CD4-positive, alpha-beta T cell treated with Interleukin-17A for 4 hours (primary cell): ENCODE results near the gene PAX4.
A peak's percentile ranks its signal among the peaks of the same experiment; 100 is the strongest.

Experiments
- DNase-seq: peaks from one replicate; pipeline ENCODE4 v3.0.0-alpha.2; 2020; ENCODE audit warnings: mixed read lengths

Gene PAX4, protein sequence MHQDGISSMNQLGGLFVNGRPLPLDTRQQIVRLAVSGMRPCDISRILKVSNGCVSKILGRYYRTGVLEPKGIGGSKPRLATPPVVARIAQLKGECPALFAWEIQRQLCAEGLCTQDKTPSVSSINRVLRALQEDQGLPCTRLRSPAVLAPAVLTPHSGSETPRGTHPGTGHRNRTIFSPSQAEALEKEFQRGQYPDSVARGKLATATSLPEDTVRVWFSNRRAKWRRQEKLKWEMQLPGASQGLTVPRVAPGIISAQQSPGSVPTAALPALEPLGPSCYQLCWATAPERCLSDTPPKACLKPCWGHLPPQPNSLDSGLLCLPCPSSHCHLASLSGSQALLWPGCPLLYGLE

DNA sequence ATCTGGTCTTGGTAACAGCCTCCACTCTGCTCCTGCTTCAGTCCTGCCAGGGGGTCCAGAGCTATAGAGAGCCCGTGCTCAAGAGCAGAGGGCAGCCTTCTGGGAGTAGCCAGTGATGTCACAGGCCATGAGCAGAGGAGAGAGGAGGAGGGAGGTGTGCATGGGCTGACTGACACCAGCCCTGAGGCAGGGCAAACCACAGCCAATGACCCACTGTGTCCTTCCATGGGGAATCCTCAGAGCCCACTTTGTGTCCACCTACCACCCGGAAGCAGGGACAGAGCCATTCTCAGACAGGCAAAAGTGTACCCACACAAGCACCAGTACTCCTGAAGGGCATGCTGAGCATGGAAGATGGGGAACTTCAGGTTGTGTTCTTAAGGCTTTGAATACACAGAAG, at the start of gene PAX4:
PAX4 (minus strand) TSS at position 101 of the 400 bp plus-strand sequence. CDS start 2,214 bp downstream, outside the sequence.
- no peak for DNase-seq

DNA sequence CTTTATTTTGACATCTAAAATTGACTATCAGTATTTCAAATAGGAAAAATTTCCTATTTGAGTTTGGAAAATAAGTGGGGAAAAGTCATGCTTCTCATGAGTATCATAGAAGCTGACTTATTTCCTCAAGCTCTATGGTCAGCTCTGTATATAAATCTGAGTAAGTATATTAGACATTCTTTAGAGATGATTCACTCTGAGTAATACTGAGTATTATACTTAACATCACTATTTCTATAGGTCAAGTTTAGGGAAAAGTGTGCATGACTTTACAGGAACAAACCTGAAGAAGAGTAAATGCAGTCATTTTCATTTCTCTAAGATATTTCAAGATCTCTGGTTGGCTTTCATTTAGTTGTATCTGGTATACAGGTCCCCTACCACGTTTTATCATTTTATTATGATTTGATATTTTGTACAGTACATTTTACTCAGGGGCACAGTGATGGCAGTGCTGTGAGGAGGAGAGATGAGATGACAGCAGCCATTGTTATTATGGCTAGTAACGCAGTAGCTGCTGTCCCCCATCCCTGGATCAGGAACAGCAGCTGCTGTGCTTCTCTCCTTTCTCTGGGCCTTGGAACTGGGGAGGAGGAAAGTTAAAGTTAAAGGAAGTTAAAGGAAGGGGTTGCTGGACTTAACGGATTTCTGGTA, 49.2 kb upstream of the PAX4 start:
- no peak for DNase-seq

DNA sequence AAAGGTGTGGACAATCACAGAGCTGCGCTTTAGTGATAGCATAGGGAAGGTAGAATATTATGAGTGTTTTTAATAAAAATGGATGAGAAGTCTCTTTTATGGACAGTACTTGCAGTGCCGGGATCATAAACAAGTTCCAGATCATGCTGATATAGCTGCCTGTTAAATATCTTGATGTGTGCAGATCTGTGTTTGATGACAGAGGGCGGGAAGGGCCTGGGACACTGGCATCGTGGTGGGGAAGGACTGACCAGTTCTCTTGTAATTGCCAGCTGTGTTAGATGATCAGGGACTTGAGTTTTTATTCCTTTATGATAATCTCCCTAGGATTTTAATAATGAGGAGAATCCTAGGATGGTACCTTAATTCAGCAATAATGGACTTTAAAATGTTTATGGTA, 48.7 kb upstream of the PAX4 start:
- no peak for DNase-seq

DNA sequence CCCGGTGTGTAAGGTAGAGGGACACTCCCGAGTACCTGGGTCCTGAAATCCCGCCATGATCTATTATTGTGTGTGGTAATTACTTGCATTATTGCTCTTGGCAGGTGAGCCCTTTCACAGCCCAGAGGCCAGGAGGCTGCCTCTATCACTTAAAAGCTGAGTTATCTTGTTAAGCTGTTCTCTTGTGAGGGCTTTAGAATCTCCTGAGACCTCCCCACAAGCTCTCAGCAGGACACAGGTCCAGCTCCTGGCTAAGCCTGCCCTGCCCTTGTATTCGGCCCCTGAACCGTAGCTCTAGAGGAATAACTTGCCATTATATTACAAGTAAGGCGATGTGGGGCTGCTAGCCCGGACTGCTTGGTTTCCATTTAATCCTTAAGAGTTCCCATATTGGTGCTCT, 48.0 kb upstream of the PAX4 start:
- no peak for DNase-seq

DNA sequence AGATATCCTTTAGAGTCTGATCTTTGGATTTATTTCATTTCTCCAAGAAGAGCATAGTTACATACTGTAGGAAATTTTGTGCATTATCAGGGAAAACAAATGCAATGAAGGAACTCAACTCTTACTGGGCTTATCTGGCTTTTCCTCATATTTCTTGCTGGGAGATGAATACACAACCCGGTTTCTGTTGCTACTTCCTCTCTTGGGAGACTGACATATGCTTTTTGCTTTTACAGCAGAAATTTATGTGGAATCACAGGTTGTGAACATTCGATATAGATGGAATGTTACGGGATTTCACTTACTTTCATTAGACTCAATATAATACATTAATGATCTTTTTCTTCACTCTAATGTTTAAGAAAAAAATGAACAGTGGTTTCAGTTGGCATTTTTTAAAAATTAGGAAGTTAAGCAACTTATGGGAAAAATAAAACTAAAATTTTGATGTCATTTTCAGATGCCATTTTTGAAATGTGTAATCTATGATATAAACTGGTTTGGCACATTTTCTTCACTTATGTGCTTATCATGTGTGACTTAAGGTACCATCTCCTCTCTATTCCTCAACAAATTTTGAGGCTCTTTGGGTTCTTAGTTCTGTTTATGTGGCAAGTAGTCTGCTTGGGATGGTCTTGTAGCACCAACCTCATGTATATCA, 41.2 kb upstream of the PAX4 start:
- no peak for DNase-seq

DNA sequence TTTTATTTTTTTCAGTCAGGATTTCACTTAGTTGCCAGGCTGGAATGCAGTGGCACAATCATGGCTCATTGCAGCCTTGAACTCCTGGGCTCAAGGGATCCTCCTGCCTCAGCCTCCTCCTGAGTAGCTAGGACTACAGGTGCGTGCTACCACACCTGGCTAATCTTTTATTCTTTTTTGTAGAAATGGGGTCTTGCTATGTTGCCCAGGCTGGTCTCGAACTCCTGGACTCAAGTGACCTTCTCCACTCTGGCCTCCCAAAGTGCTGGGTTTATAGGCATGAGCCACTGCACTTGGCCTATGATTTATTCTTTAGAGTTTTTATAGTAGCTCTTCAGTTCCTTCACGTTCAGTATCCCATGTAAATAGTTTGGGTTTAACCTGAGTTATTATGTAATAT, 39.6 kb upstream of the PAX4 start:
- DNase-seq: no peak

DNA sequence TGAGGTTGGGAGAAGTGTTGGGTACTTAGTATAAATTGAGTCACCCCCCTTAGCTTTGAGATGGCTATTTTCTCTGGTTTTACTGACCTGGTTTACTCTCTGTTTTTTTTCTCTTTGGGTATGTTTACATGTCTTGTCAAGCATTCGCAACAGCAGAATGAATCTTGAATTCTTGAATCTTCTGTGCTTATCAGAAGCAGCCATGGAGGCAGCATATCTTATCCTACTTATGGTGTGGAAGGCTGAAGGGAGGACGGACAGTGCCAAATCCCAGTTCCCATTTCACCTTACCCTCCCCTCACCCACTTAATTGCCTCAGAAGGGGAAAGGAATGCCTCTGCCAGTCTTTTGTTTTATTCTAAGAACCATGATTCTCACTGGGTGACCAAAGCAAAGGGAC, 37.8 kb upstream of the PAX4 start:
- DNase-seq: no peak

DNA sequence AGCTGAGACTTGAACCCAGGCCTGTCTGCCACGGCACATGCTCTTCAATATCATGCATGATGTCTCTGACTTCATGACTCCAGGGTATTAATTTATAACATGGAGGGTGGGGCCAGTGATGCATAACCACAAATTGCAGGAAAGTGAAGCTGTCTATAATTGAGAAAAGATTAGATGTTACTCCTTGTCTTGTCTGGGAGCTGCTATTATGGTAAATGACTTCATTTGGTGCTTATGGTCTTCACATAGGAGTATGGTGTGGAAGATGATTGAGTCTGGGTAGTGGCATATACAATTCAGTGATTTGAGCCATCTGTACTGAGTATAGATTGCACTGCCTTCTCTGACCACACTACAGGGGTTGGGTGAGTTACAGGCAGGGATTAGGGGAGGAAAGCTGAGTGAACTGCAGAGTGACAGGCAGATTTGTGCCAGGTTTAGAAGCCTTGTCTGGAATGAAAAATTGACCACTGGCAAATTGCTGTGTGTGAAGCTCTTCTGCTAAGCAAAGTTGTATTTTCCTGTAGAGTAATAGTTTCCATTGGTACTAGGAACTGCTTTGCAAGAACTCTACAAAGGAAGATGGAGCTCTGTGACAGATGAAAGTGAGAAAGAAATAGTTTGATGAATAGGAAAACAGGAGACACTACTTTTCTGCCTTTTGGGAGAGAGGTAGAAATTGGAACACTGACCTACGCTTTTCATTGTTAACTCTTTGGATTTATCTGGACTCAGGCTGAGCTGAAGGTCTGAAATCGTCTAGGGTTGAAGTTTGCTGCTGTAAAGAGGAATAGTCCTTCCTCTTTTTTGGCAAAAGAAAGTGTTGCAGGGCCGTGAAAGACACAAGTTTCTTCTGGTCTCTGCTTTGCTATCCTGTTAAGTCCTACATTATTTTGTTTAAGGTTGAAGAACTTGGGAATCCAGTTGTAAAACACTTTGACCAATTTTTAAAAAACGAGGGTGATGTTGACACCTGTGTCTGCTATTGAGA, 36.8 kb upstream of the PAX4 start:
- no peak for DNase-seq

DNA sequence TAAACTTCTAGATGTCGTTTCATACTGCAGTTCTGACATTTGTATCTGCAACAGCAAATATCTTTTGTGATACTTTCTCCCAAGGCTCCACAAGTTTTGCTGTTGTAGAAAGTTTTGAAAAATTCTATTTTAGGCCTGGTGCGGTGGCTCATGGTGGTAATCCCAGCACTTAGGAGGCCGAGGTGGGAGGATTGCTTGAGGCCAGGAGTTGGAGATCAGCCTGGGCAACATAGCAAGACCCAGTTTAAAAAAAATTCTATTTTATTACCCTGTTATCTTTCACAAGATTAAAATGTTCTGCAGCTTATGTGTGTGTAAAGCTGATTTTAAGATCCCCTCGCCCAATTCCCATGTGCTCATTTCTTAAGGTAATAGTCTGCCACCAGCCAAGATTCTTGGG, 35.5 kb upstream of the PAX4 start:
- no peak for DNase-seq

DNA sequence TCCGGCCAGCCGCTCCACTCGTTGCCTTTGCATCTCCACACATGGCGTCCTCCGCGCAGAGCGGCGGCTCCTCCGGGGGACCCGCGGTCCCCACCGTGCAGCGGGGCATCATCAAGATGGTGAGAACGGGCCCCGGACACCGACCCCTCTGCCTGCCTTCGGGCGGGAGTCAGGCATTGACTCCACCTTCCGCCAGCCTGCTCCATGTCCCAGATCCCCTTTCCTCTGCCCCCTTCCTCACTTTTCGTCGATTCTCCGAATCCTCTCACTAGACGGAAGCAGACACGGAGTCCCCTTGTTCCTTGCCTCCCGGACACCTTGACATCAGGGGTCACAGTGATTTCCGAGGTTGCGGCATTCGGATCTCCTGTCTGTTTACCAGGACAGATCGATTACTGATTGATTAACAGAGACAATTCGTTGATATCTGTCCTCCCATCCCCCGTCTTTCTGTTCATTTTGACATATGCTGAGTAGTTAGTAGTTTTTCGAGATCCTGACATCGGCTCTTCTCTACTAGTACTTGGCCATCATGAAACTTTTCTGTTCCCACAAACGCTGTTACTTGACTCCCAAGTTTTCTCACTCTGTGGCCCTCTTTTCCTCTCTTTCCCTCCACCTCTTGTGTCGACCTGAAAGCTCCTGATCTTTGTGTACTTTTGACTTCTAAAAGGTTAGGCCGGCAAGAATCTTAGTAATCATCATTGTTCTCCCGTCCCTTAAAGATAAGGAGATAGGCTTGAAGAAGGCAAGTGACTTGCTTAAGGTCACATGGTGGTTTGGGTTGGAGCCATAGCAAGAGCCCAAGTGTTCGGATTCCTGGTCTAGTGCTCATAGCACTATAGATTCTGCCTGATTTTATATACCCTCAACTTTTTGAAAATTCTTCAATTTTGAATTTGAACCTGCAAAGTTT, 34.6 kb upstream of the PAX4 start:
- no peak for DNase-seq

DNA sequence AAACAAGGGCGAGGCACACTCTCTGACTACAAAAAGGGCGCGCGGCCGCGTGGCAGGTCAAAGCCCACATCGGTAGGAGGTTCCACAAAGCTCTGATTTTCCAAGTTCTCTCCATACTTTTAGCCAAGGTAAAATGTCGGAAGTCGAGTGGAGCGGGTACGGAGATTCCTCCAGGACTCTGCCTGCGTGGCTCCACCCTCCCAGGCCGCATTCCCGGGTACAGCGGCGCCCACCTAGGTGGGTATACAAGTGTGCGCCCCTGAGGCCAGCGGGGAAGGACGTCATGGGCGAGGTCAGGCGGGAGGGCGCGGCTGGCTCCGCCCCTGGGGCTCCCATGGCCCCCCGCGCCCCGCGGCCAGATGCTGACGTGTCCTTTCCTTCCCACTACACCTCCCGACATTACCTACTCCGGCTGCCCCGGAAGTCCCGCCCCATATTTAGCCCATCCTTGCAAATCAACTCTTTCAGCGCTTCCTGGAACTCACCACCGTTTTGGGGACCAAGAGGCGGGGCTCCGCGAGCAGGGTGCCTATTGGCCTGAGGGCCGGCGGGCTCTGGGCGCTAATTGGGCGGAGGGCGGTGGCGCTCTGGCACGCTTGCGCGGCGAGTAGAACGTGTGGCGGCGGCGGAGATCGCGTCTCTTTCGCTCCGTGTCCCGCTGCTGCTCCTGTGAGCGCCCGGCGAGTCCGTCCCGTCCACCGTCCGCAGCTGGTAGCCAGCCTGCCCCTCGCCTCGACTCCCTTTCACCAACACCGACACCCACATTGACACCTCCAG, 33.8 kb upstream of the PAX4 start, which contains the start of gene SND1:
SND1 (plus strand) TSS at position 639 of the 777 bp plus-strand sequence. CDS start 180 bp downstream, outside the sequence.
- DNase-seq: peak; percentile 99

DNA sequence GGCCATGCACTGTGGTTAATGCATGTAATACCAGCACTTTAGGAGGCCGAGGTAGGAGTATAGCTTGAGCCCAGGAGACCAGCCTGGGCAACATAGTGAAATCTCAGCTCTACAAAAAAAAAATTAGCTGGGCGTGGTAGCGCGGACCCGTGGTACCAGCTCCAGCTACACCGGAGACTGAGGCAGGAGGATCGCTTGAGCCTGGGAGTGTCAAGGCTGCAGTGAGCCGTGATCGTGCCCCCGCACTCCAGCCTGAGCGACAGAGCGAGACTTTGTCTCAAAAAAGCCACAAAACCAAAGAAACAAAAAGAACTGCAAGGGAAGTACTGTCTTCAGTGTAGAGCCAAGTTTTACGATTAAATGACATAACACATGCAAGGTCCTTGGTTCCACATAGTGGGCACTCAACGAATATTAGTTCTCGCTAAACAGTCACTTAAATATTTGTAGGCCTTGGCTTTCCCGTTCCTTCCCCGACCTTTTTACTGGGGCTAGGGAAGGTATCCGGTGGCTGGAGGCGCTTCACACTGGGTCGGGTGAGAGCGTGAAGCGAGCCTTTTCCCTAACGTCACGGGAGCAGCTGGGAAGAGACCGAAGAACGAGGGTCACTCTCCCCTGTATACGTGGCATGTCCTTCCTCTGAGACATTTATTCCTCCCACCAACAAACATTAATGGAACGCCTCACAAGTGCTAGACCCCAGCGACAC, 33.1 kb upstream of the PAX4 start:
- peak; percentile 3 for DNase-seq

DNA sequence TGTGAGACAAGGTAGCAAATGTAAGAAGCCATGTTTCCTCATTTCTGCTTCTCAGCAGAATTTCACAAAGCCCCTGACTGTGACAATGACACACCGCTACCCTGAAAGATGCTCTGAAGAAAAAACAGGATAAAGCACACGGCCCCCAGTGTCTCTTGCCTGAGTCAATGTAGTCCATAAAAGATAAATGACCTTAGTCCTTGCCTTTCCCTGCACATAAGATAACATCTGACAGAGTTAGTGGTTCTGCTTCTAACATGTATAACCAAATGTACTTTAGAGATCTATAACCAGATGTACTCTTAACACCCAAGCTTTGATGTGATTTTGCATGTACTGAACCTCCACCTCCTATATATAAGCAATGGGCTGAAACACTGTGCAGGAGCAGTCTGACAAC, 31.0 kb upstream of the PAX4 start:
- DNase-seq: no peak

DNA sequence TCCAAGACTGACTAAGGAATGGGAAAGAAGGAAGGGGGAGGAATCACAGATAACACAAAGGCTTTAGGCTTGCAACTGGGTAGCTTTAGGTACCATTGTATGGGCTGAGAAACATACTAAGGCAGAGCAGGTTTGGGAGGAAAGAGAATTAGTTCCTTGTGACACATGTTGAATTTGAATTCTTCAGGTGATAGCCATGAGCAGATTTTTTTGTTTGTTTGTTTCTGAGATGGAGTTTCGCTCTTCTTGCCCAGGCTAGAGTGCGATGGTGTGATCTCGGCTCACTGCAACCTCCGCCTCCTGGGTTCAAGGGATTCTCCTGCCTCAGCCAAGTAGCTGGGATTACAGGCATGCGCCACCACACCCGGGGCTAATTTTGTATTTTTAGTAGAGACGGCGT, 29.7 kb upstream of the PAX4 start:
- no peak for DNase-seq

DNA sequence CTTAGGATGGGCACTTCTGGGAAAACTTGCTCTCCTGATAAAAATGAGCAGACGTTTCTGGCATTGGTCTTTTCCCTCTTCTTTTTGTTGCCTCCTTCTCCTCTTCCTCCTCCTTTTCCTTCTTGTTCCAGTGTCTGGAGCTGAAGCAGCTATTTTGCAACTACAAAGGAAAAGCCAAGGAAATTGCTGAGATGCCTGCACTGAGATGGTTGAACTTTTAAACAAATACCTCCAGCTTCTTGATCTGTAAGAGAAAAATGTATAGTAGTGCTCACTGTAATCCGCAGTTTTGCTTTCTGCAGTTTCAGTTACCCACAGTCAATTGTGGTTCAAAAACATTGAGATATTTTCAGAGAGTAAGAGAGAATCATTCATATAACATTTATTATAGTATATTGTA, 26.5 kb upstream of the PAX4 start:
- no peak for DNase-seq

DNA sequence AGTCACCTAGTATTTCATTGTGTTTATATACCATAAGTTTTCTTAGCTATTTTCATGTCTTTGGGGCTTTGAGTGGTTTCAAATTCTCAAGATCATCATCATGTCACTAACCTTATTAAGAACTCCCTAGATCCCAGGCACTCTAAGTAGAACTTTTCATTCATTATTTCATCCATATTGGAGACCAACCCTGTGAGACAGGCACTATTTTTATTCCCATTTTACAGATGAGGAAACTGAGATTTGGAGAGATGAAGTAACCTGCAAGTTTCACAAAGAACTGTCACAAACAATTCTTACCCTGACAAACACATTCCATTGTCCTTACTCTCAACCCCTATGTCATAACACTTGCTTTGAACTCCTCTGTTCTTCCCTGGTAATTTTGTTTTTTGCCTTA, 20.3 kb upstream of the PAX4 start:
- DNase-seq: no peak

DNA sequence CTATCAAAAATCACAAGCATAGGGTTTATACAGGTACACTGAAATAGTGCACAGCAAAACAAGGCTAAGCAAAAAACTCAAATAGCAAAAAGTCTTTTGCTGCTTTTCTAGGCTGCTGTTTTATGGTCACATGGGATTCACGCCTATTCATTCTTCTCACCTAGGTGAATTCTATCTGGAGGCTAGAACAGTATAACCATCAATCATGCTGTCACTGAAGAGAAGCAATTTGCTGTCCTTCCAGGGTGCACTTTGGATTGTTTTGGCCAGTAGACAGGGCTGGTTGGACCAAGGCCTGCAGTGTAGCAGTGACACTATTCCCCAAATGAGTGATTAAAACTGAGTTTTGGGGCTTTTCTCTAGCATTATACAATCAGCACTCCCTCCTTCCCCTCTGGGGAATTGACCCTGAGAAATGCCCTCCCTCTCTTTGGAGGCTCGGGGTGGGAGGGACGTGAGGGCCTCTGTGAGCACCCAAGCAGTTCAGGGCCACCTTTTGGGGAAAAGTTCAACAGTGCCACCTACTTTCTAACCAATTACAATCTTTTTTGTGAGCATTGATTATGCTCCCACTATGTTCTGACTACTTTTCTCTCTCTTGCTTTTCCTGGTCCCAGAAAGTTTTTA, 17.8 kb upstream of the PAX4 start:
- DNase-seq: no peak

DNA sequence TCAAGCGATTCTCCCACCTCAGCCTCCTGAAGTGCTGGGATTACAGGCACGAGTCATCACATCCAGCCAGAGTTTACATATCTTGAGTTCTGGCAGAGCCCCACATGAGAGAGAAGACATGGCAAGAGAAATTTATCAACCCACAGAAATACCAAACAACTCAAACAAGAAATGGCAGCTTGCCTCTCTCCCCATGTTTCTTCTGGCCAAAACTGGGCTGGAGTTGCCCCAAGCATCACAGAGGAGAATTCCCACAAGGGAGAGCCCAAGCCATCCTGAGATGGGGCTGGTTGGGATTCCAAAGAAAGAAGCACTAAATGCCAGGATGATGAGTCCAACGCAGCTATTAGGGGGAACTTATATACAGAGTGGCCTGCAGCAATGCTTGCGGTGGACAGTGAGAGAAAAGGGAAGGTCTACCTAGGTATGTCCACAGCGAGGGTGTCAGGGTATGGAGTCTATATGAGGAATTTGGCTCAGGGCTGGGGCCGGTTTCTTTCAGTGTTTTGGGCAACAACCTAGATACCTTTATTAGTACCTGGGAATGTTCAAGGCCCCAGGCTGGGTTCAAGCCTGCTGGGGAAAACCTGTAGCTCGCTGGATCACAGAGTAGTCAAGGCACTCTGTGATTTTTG, 14.5 kb upstream of the PAX4 start:
- no peak for DNase-seq

DNA sequence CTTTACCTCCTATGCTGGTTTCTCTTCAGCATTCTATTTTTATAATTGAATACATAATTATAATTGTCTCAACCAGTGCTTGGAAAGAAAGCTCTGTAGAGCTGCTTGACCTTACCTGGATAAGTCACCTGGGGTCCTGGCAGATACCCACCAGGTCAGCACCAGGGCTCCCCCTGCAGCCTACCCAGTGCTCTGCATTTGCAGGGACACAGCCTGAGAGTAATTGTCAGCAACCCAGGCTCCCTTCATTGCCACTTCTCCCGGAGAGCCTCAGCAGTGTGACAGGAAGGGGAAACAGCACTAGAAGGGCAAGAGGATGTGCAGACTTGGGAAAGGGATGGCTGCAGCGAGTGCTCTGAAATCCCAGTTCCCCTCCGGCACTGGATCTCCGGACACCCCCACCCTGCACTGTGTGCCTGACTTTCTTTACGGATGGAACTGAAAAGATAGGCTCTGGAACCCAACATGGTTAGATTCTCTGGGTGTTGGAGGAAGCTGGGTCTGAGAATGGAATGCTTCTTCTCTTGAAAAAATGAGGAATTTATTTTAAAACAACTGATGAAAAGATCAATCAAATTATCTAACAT, 11.4 kb upstream of the PAX4 start:
- DNase-seq: peak; percentile 42
